OCI-LY3 (cell line): Measurements from ENCODE around the gene OR11H6.
"Not testable (repeated sequence)": the region's sequence is repeated elsewhere in the genome, so short reads cannot be mapped to it uniquely, and the experiment has no call there.

Source experiments
- H2AFZ ChIP-seq: fragments of 200-600, 300-600 bp; shearing (Covaris generic); 2 replicates; pipeline ENCODE4 v1.6.0; 2014; ENCODE audit warnings: antibody characterized with exemption, low read depth, low read length
- H3K27ac ChIP-seq: fragments of 200-600, 300-600 bp; sonication (generic); 2 replicates; pipeline ENCODE4 v1.5.1; 2014; ENCODE audit warnings: mild to moderate bottlenecking, low read length, moderate library complexity, mixed read lengths
- H3K27me3 ChIP-seq: fragments of 200-600, 300-600 bp; sonication (generic); 2 replicates; pipeline ENCODE4 v1.6.1; 2014; ENCODE audit warnings: low read depth, low read length, mixed read lengths
- H3K36me3 ChIP-seq: fragments of 200-600, 300-600 bp; sonication (generic); replicated peaks from 2 replicates; pipeline ENCODE3; 2014; ENCODE audit warnings: low read depth, low read length, mixed read lengths
- H3K4me1 ChIP-seq: fragments of 300-600, 200-600 bp; sonication (generic); 2 replicates; pipeline ENCODE4 v1.6.1; 2014; ENCODE audit warnings: low read length, mixed read lengths
- H3K4me2 ChIP-seq: fragments of 200-600, 300-600 bp; sonication (generic); 2 replicates; pipeline ENCODE4 v1.6.1; 2014; ENCODE audit warnings: low read length, mixed read lengths
- H3K4me3 ChIP-seq: fragments of 300-600, 200-600 bp; sonication (generic); 2 replicates; pipeline ENCODE4 v1.5.1; 2014; ENCODE audit warnings: antibody characterized with exemption, mild to moderate bottlenecking, low read length, moderate library complexity
- H3K79me2 ChIP-seq: fragments of 300-600, 200-600 bp; shearing (Covaris generic); 2 replicates; pipeline ENCODE4 v1.6.1; 2014; ENCODE audit warnings: mild to moderate bottlenecking, low read length, mixed read lengths
- H3K9ac ChIP-seq: fragments of 300-600, 200-600 bp; shearing (Covaris generic); 2 replicates; pipeline ENCODE4 v1.6.0; 2014; ENCODE audit warnings: mild to moderate bottlenecking, low read length, moderate library complexity
- H3K9me3 ChIP-seq: fragments of 200-600, 300-600 bp; shearing (Covaris generic); 2 replicates; pipeline ENCODE4 v1.6.1; 2014; ENCODE audit warnings: low read length, mixed read lengths; ENCODE audit not compliant: insufficient read depth
- H4K20me1 ChIP-seq: fragments of 200-600, 300-600 bp; sonication (generic); 2 replicates; pipeline ENCODE4 v1.6.1; 2016; ENCODE audit warnings: low read length, mixed read lengths; ENCODE audit not compliant: insufficient read depth
- CTCF ChIP-seq: fragments of 200-600, 300-600 bp; sonication (generic); IDR thresholded peaks from 2 replicates; pipeline ENCODE4 v1.5.1; 2014; ENCODE audit warnings: antibody characterized with exemption, low read length, low read depth
- EZH2phosphoT487 ChIP-seq: fragments of 200-600 bp; shearing (Covaris generic); IDR thresholded peaks from 2 replicates; pipeline ENCODE4 v1.6.1; 2018; ENCODE audit warnings: antibody characterized with exemption, mixed run types, low read depth

OR11H6 gene

GRCh38 chr14:20215196-20215595 lies 8.3 kb upstream of the OR11H6 start:
- Histone ChIP-seq H3K9me3 (no peaks in the 10 kb centered on the region), H3K79me2 (no peaks in the 10 kb centered on the region), H3K4me1 (no peaks in the 10 kb centered on the region), H3K36me3 (no peaks in the 10 kb centered on the region), H4K20me1 (no peaks in the 10 kb centered on the region), H3K9ac (no peak overlapping the region), H3K27me3 (no peaks in the 10 kb centered on the region), H3K27ac (no peak overlapping the region), H3K4me3 (no peak overlapping the region), H2AFZ (no peak overlapping the region), H3K4me2 (no peak overlapping the region)
- TF ChIP-seq EZH2phosphoT487 (no peak), CTCF (no peak)

- H3K4me1 ChIP-seq, result no peaks in the 10 kb centered on the region
- no peaks in the 10 kb centered on the region for H3K27me3 ChIP-seq
- no peaks in the 10 kb centered on the region for H3K9me3 ChIP-seq
- no peak overlapping the region for H3K4me3 ChIP-seq
- H3K36me3 ChIP-seq, result no peaks in the 10 kb centered on the region
- no peak for TF ChIP-seq CTCF
- TF ChIP-seq EZH2phosphoT487, result no peak
- H3K79me2 ChIP-seq, result no peaks in the 10 kb centered on the region
- no peak overlapping the region for H3K9ac ChIP-seq
- no peak overlapping the region for H3K27ac ChIP-seq
- no peak overlapping the region for H2AFZ ChIP-seq
- H3K4me2 ChIP-seq, result no peak overlapping the region
- no peaks in the 10 kb centered on the region for H4K20me1 ChIP-seq
These were observed 4.5 kb upstream of the OR11H6 start for GRCh38 chr14:20219033-20219432.

- TF ChIP-seq EZH2phosphoT487 (no peak), CTCF (no peak)
- Histone ChIP-seq H3K36me3 (no peaks in the 10 kb centered on the region), H3K9me3 (no peaks in the 10 kb centered on the region)
These were observed 5.2 kb downstream of the OR11H6 start, which contains the start of gene OR11H7 for GRCh38 chr14:20228681-20229080. TSS of gene OR11H7 (plus strand) at chr14:20228981.

GRCh38 chr14:20235415-20235814 lies 11.9 kb downstream of the OR11H6 start:
- not testable (repeated sequence) for H3K27ac ChIP-seq, H3K4me1 ChIP-seq, H3K9ac ChIP-seq, H3K36me3 ChIP-seq, H3K9me3 ChIP-seq, H2AFZ ChIP-seq, H3K4me3 ChIP-seq, H3K4me2 ChIP-seq, H3K79me2 ChIP-seq, H3K27me3 ChIP-seq, H4K20me1 ChIP-seq

More at GRCh38 chr14:20228681-20229080, 5.2 kb downstream of the OR11H6 start, which contains the start of gene OR11H7:
- H3K79me2 ChIP-seq, result no peaks in the 10 kb centered on the region
- H3K27ac ChIP-seq, result no peak within 1 kb of the TSS
- no peak within 1 kb of the TSS for H2AFZ ChIP-seq
- H3K9ac ChIP-seq, result no peak within 1 kb of the TSS
- no peaks in the 10 kb centered on the region for H4K20me1 ChIP-seq
- no peak within 1 kb of the TSS for H3K4me2 ChIP-seq
- H3K4me3 ChIP-seq, result no peak within 1 kb of the TSS
- H3K4me1 ChIP-seq, result no peaks in the 10 kb centered on the region
- no peaks in the 10 kb centered on the region for H3K27me3 ChIP-seq
